ENCODE measurements around the gene CSAD. TPM values are rescaled to one million over a fixed set of nuclear protein-coding genes. Genes with fewer than 3 reads are reported as not detected.
A peak's percentile ranks its signal among the peaks of the same experiment; 100 is the strongest.

The CSAD gene
- total and polyA plus RNA-seq, 11 donors = 4.3 to 26.5 (median 8.2) TPM

DNA sequence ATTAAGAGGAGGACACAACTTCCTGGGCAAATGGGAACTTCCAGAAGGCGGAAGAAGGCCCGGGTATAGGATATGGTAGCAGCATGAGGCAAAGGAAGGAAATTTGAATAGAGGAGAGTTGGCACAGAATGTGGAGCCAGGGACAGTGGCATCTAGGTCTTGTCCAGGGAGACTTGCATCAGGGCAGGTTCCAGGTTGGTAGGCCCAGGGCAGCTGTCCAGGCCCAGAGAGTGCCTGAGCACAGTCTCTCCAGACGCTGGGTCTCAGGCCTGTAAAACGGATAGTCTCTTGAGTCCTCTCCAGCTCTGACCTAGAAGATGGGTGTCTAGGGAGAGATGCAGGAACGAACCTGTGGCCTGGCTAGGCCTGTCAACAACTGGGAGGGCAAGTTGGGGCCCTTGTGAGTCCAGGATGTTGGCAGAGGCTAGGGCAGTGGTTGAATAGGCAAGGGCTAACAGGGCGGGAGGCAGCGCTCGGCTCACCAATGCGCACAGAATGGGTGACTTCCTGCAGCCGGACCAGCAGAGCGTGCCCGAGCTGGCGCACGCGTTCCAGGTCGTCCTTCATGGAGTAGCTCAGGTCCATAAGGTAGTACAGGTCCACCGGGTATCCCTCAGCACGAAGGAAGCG is 16.4 kb upstream of the CSAD start:
- intact Hi-C loops (cut with DNase I) = loop anchor here (1.0 to 5.0 kb wide), 7 partner anchors 35 to 131 kb away; no protein-coding TSS in a partner anchor
- DNase-seq = no peak
- H3K4me3 ChIP-seq = peak overlapping the region in 9 of 12 donors; percentile 20 to 44 (median 37)
- no peaks in the 10 kb centered on the region for H3K9me3 ChIP-seq
- peaks cover 0 to 11% (median 0%) of the 10 kb centered on the region in 9 donors for H3K36me3 ChIP-seq
- WGBS, 4 donors = 65 to 71% (median 70%) methylated on average over 14 to 19 of the region's 19 CpGs
- H3K27ac ChIP-seq = no peak overlapping the region
- H3K27me3 ChIP-seq = no peaks in the 10 kb centered on the region
- ATAC-seq = peak in 1 of 4 donors; percentile 10
- TF ChIP-seq, protein P1, sequence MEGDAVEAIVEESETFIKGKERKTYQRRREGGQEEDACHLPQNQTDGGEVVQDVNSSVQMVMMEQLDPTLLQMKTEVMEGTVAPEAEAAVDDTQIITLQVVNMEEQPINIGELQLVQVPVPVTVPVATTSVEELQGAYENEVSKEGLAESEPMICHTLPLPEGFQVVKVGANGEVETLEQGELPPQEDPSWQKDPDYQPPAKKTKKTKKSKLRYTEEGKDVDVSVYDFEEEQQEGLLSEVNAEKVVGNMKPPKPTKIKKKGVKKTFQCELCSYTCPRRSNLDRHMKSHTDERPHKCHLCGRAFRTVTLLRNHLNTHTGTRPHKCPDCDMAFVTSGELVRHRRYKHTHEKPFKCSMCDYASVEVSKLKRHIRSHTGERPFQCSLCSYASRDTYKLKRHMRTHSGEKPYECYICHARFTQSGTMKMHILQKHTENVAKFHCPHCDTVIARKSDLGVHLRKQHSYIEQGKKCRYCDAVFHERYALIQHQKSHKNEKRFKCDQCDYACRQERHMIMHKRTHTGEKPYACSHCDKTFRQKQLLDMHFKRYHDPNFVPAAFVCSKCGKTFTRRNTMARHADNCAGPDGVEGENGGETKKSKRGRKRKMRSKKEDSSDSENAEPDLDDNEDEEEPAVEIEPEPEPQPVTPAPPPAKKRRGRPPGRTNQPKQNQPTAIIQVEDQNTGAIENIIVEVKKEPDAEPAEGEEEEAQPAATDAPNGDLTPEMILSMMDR (IDR thresholded peaks at IDR 0.05) = no peak
- peaks cover 0 to 34% (median 6%) of the 10 kb centered on the region in 12 donors for H3K4me1 ChIP-seq

DNA sequence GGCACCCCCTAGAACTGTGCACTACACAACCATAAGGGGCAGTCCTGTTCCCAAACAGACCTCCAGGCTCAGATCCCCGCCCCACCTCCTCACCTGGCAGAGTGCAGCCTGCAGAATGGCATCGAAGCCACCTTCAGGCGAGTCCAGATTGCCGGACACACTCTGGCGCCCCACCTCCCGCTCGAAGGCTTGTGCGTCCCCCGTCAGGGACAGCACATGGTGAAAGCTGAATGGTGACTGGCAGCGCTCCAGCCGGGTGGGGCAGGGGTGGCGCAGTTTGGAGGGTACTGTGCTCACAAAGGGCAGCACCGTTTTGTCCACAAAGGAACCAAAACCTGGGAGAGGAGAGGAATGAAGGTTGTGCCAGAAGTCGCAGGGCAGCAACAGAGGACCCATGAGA is 15.8 kb upstream of the CSAD start:
- H3K4me3 ChIP-seq = no peak overlapping the region
- no peak overlapping the region for H3K27ac ChIP-seq
- no peak for TF ChIP-seq POLR2A (IDR thresholded peaks at IDR 0.05)
- TF ChIP-seq, protein P1 (IDR thresholded peaks at IDR 0.05) = no peak
- ATAC-seq = no peak
- H3K4me1 ChIP-seq = peaks cover 0 to 31% (median 6%) of the 10 kb centered on the region in 12 donors
- DNase-seq = no peak
- intact Hi-C loops (cut with DNase I) = loop anchor here in 8 of 10 donors (2.0 to 5.0 kb wide), 5 partner anchors 34 to 129 kb away; no protein-coding TSS in a partner anchor
- H3K9me3 ChIP-seq = no peaks in the 10 kb centered on the region
- peaks cover 0 to 17% (median 0%) of the 10 kb centered on the region in 9 donors for H3K36me3 ChIP-seq
- no peaks in the 10 kb centered on the region for H3K27me3 ChIP-seq
- WGBS, 4 donors = 84 to 88% (median 85%) methylated on average over 14 of the region's 14 CpGs

DNA sequence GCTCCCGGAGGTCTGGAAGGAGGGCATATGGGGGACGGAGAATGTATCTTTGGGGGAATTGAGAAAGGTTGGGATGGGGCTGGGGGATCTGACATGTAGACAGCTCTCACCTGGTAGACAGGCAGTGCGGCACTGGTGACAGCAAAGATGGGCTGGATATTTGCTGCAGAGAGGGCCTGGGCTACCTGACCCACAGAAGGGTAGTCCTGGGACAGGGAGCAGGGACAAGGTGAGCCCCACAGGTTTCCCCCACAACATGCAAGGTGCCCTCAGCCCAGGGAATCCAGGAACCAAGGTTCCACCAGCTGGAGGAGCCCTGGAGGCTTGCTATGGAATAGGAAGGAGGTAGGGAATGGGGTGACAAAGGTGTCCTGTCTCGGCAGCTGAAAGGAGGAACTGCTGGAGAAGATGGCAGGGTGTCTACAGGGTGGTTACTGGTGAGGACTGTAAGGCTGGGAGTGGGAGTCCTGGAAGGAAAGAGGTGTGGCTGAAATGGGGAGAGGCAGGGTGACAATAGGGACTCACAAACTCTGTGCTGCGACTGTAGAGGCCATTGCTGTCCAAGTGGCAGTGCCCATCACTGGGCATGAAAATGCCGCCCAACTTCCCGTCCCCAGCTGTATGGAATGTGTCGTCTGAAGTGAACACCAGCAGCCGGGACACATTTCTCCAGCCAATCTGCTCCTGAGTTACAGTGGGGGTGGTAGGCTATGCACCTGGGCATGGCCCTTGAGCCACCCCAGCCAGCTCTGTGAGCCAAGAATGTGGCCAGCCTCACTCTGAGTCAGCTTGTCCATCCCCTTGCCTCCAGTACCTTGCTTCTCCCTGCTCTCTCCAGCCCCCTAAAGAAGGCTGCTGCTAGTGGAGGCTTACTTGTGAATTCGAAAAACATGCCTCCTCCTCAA is 15.0 kb upstream of the CSAD start:
- WGBS, 4 donors = 86 to 90% (median 89%) methylated on average over 9 to 10 of the region's 10 CpGs
- ATAC-seq = no peak

More for the DNA sequence above, 15.0 kb upstream of the CSAD start:
- Histone ChIP-seq H3K27me3 (no peaks in the 10 kb centered on the region), H3K36me3 (peaks cover 0 to 25% (median 0%) of the 10 kb centered on the region in 9 donors), H3K9me3 (no peaks in the 10 kb centered on the region), H3K27ac (no peak overlapping the region), H3K4me1 (peaks cover 0 to 24% (median 6%) of the 10 kb centered on the region in 12 donors), H3K4me3 (no peak overlapping the region)
- TF ChIP-seq, protein P1 (IDR thresholded peaks at IDR 0.05) = no peak
- TF ChIP-seq POLR2A (IDR thresholded peaks at IDR 0.05) = no peak
- DNase-seq = no peak
- intact Hi-C loops (cut with DNase I) = loop anchor here in 8 of 10 donors (2.0 to 5.0 kb wide), 6 partner anchors 33 to 129 kb away; no protein-coding TSS in a partner anchor
